ENCODE data around the gene MPP1. TPM values are rescaled to one million over a fixed set of nuclear protein-coding genes. Genes with fewer than 3 reads are reported as not detected.
"Not testable (repeated sequence)": the region's sequence is repeated elsewhere in the genome, so short reads cannot be mapped to it uniquely, and the experiment has no call there.

Gene MPP1
- total and polyA plus RNA-seq, 8 donors: 15.8 to 80.3 (median 24.5) TPM

DNA sequence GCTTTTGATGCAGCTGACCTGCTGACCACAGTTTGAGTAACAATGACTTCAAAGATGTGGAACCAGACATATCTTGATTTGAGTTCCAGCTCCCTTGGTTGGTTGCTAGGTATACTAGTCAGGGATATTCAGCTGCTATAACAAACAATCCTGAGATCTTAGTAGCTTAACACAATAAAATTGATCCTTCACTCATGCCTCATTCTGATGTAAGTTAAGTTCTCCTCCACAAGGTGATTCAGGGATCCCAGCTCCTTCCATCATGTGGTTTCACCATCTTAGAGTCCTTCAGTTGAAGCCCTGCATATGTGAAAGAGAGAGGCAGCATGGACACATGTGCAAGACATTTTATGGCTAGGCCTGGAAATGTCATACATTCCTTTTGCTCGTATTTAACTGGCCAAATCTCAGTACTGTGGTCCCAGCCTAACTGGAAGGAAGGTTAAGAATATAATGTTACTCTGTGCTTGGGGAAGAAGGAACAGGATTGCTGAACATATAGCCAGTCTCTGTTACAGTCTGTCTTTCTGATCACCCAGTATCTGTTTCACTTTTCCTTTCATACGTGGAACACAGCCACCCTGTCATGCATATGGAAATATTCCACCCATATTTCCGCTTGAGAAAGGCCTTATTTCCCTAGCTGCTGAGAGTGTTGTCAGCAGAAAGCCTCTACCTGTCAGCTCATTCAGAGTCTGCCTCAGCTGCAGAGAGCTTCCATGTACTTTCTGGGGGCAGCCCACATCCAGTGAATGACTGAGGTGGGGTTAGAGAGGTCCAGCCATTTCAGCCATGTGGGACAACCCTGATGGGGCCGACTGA is 22.1 kb upstream of the MPP1 start:
- ATAC-seq: no peak
- H3K36me3 ChIP-seq: no peaks in the 10 kb centered on the region
- intact Hi-C loops (cut with DNase I): no loop called here
- no peaks in the 10 kb centered on the region for H3K27me3 ChIP-seq
- no peak overlapping the region for H3K4me3 ChIP-seq
- H3K4me1 ChIP-seq: no peaks in the 10 kb centered on the region
- 42 to 63% methylated on average over 4 of the region's 4 CpGs for WGBS, 2 donors
- no peaks in the 10 kb centered on the region for H3K9me3 ChIP-seq
- H3K27ac ChIP-seq: no peak overlapping the region
- no peak for FAIRE-seq
- no peak for DNase-seq
- TF ChIP-seq, protein P1, sequence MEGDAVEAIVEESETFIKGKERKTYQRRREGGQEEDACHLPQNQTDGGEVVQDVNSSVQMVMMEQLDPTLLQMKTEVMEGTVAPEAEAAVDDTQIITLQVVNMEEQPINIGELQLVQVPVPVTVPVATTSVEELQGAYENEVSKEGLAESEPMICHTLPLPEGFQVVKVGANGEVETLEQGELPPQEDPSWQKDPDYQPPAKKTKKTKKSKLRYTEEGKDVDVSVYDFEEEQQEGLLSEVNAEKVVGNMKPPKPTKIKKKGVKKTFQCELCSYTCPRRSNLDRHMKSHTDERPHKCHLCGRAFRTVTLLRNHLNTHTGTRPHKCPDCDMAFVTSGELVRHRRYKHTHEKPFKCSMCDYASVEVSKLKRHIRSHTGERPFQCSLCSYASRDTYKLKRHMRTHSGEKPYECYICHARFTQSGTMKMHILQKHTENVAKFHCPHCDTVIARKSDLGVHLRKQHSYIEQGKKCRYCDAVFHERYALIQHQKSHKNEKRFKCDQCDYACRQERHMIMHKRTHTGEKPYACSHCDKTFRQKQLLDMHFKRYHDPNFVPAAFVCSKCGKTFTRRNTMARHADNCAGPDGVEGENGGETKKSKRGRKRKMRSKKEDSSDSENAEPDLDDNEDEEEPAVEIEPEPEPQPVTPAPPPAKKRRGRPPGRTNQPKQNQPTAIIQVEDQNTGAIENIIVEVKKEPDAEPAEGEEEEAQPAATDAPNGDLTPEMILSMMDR (IDR thresholded peaks at IDR 0.05): no peak

DNA sequence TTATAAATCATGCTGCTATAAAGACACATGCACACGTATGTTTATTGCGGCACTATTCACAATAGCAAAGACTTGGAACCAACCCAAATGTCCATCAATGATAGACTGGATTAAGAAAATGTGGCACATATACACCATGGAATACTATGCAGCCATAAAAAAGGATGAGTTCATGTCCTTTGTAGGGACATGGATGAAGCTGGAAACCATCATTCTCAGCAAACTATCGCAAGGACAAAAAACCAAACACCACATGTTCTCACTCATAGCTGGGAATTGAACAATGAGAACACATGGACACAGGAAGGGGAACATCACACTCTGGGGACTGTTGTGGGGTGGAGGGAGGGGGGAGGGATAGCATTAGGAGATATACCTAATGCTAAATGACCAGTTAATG is 20.3 kb upstream of the MPP1 start:
- H3K4me3 ChIP-seq; H3K9me3 ChIP-seq; H3K27me3 ChIP-seq; intact Hi-C loops (cut with DNase I); DNase-seq; ATAC-seq; H3K36me3 ChIP-seq; H3K4me1 ChIP-seq; H3K27ac ChIP-seq; FAIRE-seq: not testable (repeated sequence)
- no CpG with 5 or more reads among the region's 3 CpGs for WGBS, 2 donors

GRCh38 chrX:154824638-154825037 is 19.4 kb upstream of the MPP1 start:
- TF ChIP-seq, protein P1 (IDR thresholded peaks at IDR 0.05): no peak
- no peaks in the 10 kb centered on the region for H3K4me1 ChIP-seq
- H3K4me3 ChIP-seq: no peak overlapping the region
- FAIRE-seq (no peak), DNase-seq (no peak), ATAC-seq (no peak)
- no peak overlapping the region for H3K27ac ChIP-seq
- WGBS, 2 donors: 41 to 58% methylated on average over 1 of the region's 1 CpG
- H3K36me3 ChIP-seq: no peaks in the 10 kb centered on the region
- intact Hi-C loops (cut with DNase I): no loop called here
- no peaks in the 10 kb centered on the region for H3K27me3 ChIP-seq
- no peaks in the 10 kb centered on the region for H3K9me3 ChIP-seq

DNA sequence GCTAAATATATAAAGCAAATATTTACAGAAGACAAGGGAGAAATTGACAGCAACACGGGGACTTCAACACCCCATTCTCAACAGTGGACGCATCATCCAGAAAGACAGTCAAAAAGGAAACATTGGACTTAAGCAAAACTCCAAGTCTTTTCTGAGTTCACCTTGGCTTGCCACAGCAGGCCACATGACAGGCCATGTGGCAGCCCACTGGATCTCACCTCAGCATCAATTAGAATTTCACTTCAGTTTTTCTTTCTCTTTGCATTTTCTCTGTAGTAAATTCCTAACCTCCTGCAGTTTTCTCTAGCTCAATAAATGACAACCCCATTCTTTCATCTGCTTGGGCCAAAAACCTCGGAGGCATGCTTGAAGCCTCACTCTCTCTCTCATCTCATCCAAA is 16.7 kb upstream of the MPP1 start:
- DNase-seq (no peak), ATAC-seq (no peak), FAIRE-seq (no peak)
- H3K27ac ChIP-seq: no peak overlapping the region
- no peaks in the 10 kb centered on the region for H3K4me1 ChIP-seq
- peaks cover 0 to 2% (median 0%) of the 10 kb centered on the region in 4 donors for H3K27me3 ChIP-seq
- WGBS, 2 donors: 70 to 81% methylated on average over 3 of the region's 3 CpGs
- no peaks in the 10 kb centered on the region for H3K36me3 ChIP-seq
- intact Hi-C loops (cut with DNase I): no loop called here
- TF ChIP-seq, protein P1 (IDR thresholded peaks at IDR 0.05): no peak
- H3K9me3 ChIP-seq: no peaks in the 10 kb centered on the region
- no peak overlapping the region for H3K4me3 ChIP-seq

- no peak for FAIRE-seq
Measured at GRCh38 chrX:154821523-154821922, 16.2 kb upstream of the MPP1 start.

More at GRCh38 chrX:154821523-154821922, 16.2 kb upstream of the MPP1 start:
- H3K27ac ChIP-seq: no peak overlapping the region
- H3K9me3 ChIP-seq: no peaks in the 10 kb centered on the region
- H3K36me3 ChIP-seq: no peaks in the 10 kb centered on the region
- no peaks in the 10 kb centered on the region for H3K4me1 ChIP-seq
- no peak for DNase-seq
- no peak overlapping the region for H3K4me3 ChIP-seq
- TF ChIP-seq, protein P1 (IDR thresholded peaks at IDR 0.05): no peak
- H3K27me3 ChIP-seq: peaks cover 0 to 2% (median 0%) of the 10 kb centered on the region in 4 donors
- intact Hi-C loops (cut with DNase I): no loop called here
- ATAC-seq: no peak

Data from pancreas (tissue), 10 donors.